ENCODE data around the gene RMND1.

DNA sequence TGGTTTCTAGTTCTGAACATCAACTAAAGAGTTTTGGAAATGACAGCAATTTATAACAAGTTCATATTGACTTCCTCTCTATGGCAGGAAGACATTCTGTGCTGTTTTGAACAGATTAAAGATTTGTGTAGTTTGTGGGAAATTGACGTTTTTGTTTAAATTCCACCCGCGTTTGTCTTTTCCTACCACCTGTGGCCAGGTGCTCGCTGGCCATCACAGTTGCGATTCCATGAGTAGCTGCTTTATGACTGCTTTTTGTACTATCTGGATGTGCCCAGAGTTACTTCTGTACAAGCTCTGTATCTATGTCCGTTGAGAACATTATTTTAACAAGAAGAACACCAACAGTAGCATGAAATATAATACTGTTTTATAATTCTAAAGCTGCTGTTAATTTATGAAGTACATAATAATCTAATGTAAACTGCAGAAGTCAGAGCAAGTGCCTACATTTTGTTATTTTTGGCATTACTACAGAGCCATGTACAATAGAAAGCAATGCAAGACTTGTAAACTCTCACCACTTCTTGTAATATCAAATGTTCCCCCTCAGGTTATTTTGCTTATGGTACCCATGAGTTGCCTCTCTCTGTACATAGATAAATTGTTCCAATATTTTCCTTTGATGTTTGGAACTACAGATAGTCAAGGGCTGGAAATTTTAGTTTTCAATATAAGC lies 94.0 kb downstream of the RMND1 start:
- TF ChIP-seq, protein P1, sequence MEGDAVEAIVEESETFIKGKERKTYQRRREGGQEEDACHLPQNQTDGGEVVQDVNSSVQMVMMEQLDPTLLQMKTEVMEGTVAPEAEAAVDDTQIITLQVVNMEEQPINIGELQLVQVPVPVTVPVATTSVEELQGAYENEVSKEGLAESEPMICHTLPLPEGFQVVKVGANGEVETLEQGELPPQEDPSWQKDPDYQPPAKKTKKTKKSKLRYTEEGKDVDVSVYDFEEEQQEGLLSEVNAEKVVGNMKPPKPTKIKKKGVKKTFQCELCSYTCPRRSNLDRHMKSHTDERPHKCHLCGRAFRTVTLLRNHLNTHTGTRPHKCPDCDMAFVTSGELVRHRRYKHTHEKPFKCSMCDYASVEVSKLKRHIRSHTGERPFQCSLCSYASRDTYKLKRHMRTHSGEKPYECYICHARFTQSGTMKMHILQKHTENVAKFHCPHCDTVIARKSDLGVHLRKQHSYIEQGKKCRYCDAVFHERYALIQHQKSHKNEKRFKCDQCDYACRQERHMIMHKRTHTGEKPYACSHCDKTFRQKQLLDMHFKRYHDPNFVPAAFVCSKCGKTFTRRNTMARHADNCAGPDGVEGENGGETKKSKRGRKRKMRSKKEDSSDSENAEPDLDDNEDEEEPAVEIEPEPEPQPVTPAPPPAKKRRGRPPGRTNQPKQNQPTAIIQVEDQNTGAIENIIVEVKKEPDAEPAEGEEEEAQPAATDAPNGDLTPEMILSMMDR (IDR thresholded peaks at IDR 0.05) = no peak
- TF ChIP-seq ZFX (IDR thresholded peaks at IDR 0.05; ENCODE audit: borderline replicate concordance) = no peak
